GM12874 (cell line): Measurements from ENCODE around the gene CACNB4.

ENCODE experiments used
- CTCF ChIP-seq: IDR thresholded peaks from 2 replicates; pipeline ENCODE4 v1.5.1; 2011; ENCODE audit warnings: low read depth, mild to moderate bottlenecking, control low read depth, low read length, moderate library complexity; ENCODE audit not compliant: insufficient read depth

CACNB4 gene

DNA sequence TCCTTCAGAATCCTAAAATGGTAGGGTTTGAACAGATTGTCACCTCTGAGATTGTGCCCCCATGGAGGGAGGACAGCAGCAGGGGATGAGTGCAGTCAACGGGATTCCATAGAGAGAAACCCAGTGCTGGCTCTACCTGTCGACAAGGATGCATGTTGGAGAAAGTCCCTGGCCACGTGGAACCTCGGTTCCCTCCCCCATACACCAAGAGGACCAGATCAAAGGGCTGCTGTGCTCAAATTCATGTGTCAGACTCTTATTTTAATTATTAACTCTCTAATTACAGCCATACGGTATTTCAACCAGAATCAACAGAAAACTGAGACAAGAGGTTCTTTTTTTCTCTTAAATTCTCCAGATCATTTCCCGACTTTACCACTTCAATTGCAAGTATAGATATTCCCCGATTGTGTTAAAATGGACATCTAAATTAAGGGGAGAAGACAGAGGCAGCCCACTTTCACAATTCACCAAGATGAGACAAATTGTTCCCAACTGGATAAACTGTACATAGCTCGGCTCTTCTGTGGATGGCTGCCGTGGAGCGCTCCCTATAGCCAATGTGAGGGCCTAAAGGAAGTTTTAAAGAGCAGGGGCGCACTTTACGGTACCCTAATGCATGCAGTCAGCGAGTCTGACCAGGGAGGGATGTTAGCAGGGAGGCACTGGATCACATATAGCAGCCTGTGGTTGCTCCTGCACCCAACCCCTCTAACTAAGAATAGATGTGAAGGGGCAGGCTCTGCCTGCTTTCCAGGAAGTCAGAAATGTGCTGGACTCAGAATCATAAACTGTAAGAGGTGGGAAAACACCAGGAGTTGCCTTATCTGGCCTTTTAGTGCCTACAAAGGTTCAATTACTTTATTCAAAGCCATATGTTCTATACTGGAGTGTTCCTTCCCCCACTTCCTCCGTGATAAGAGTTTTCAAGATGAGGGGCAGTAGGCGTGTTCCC is 123.1 kb downstream of the CACNB4 start:
- no peak for TF ChIP-seq CTCF

DNA sequence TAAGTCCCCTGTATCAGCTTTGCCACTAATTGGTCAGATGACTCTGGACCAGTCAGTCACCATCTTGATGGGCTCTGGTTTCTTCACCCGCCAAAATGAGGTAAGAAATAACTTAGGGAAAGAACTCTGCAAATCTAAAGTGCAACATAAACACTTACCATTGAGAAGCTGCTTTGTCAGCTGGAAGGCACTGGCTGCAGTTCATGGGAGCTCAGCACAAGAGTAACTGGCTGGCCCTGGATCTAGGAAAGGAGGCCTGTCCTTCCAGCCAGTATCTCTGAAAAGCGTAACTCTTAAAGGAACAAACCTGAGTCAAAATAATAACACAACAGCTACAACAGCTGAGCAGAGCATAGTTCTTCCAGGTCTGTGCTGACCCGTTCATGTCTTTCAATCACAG is 123.9 kb downstream of the CACNB4 start:
- TF ChIP-seq CTCF = no peak

DNA sequence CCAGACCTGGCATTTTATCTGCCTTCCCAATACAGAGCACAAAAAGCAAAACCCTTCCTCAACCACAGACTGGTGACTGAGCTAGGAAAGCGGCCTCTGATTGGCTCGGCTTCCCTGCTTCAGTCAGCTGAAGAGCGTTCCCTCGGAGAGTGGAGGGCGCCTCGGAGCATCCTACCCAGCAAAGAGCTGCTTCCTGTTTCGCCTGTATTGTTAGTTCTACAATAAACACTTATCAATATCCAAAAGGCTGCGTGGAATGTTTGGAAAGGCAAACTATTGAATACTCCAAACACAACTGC is 125.0 kb downstream of the CACNB4 start:
- no peak for TF ChIP-seq CTCF

- TF ChIP-seq CTCF = no peak
These were observed 125.6 kb downstream of the CACNB4 start for GRCh38 chr2:151973013-151973900.

GRCh38 chr2:151972241-151973012 is 126.4 kb downstream of the CACNB4 start:
- TF ChIP-seq CTCF = no peak

- TF ChIP-seq CTCF = no peak
These were observed 127.4 kb downstream of the CACNB4 start for GRCh38 chr2:151971301-151972051.
